CD4-positive, CD25-positive, alpha-beta regulatory T cell (primary cell): ENCODE data around the gene AIG1. TPM values are rescaled to one million over a fixed set of nuclear protein-coding genes. Genes with fewer than 3 reads are reported as not detected.

Experiments
- ATAC-seq, 2 donors: fragments of 150-1000 bp; cut with Tn5 transposase; one replicate each; pipeline ENCODE4 v1.10.0; 2021; ENCODE audit warnings: low read depth in 2 of 2, moderate number of reproducible peaks in 2 of 2, moderate library complexity in 1 of 2
- DNase-seq, 3 donors: peaks; one replicate each; pipeline versions ENCODE4 v3.0.0 to v3.0.0-alpha.2; 2012 to 2022; ENCODE audit warnings: mixed read lengths in 1 of 3
- H3K27ac ChIP-seq: one replicate; pipeline ENCODE4 v1.7.0; 2013; ENCODE audit warnings: mild to moderate bottlenecking, low read length; ENCODE audit not compliant: insufficient read depth, poor library complexity, severe bottlenecking
- H3K27me3 ChIP-seq: one replicate; pipeline ENCODE4 v1.7.0; 2013; ENCODE audit warnings: low read length; ENCODE audit not compliant: control insufficient read depth, insufficient read depth
- H3K36me3 ChIP-seq: one replicate; pipeline ENCODE4 v1.7.0; 2013; ENCODE audit warnings: mild to moderate bottlenecking, low read length, moderate library complexity; ENCODE audit not compliant: control insufficient read depth, insufficient read depth
- H3K4me1 ChIP-seq: 2 replicates; pipeline ENCODE4 v1.7.0; 2013; ENCODE audit warnings: mild to moderate bottlenecking, low read length; ENCODE audit not compliant: insufficient read depth, control insufficient read depth, poor library complexity, severe bottlenecking
- H3K4me3 ChIP-seq: one replicate; pipeline ENCODE4 v1.7.0; 2013; ENCODE audit warnings: low read depth, mild to moderate bottlenecking, low read length, moderate library complexity
- H3K9me3 ChIP-seq, 2 experiments: 1 replicate in 1 of 2; 2 replicates in 1 of 2; pipeline ENCODE4 v1.7.0; 2013; ENCODE audit warnings: low read length in 2 of 2, mild to moderate bottlenecking in 1 of 2, moderate library complexity in 1 of 2; ENCODE audit not compliant: control insufficient read depth in 2 of 2
- H3K27ac Mint-ChIP-seq, 3 donors: one replicate each; pipeline ENCODE4 v1.8.0; 2020 to 2022; ENCODE audit warnings: mild to moderate bottlenecking in 3 of 3, mixed read lengths in 3 of 3, moderate library complexity in 2 of 3
- H3K27me3 Mint-ChIP-seq: one replicate; pipeline ENCODE4 v1.8.0; 2022; ENCODE audit warnings: mild to moderate bottlenecking, mixed read lengths
- H3K36me3 Mint-ChIP-seq: one replicate; pipeline ENCODE4 v1.8.0; 2020; ENCODE audit warnings: mixed read lengths
- H3K4me1 Mint-ChIP-seq, 4 donors: one replicate each; pipeline ENCODE4 v1.8.0; 2020 to 2022; ENCODE audit warnings: mixed read lengths in 4 of 4, mild to moderate bottlenecking in 1 of 4
- H3K4me3 Mint-ChIP-seq, 4 donors: one replicate each; pipeline ENCODE4 v1.8.0; 2020 to 2022; ENCODE audit warnings: mild to moderate bottlenecking in 4 of 4, mixed read lengths in 4 of 4, moderate library complexity in 3 of 4
- H3K9me3 Mint-ChIP-seq, 7 donors: one replicate each; pipeline ENCODE4 v1.8.0; 2020 to 2022; ENCODE audit warnings: mixed read lengths in 7 of 7, mild to moderate bottlenecking in 3 of 7, moderate library complexity in 2 of 7
- polyA plus RNA-seq, 4 donors: library from polyadenylated mRNA; unstranded; fragments of 300-500 nt; fragmentation: Illumina TruSeq; gene quantifications; one replicate each; pipeline ENCODE4 v1.2.3, GENCODE V29; 2021
- total RNA-seq: library from RNA; stranded (reverse); gene quantifications from one replicate; pipeline ENCODE4 v1.2.3, GENCODE V29; 2022

AIG1 gene
- total and polyA plus RNA-seq, 5 donors from 2014 or later, result 4.2 to 19.6 (median 13.9) TPM

- H3K36me3 Mint-ChIP-seq, result peaks cover 45% of the 10 kb centered on the region
- no peak overlapping the region for H3K27ac Mint-ChIP-seq
- H3K27me3 Mint-ChIP-seq, result no peaks in the 10 kb centered on the region
- peaks cover 0 to 8% (median 2%) of the 10 kb centered on the region in 4 donors for H3K4me1 Mint-ChIP-seq
- H3K9me3 Mint-ChIP-seq, result peaks cover 2 to 22% (median 6%) of the 10 kb centered on the region in 7 donors
- no peak overlapping the region for H3K27ac ChIP-seq
- ATAC-seq (no peak), DNase-seq (no peak)
- H3K9me3 ChIP-seq, result peaks cover 5 to 14% of the 10 kb centered on the region in 2 experiments
- H3K4me1 ChIP-seq, result no peaks in the 10 kb centered on the region
- no peak overlapping the region for H3K4me3 ChIP-seq
- H3K36me3 ChIP-seq, result no peaks in the 10 kb centered on the region
- no peaks in the 10 kb centered on the region for H3K27me3 ChIP-seq
- no peak overlapping the region for H3K4me3 Mint-ChIP-seq
Observed at GRCh38 chr6:143179096-143179495, 118.4 kb downstream of the AIG1 start.

GRCh38 chr6:143179901-143180612 is 119.4 kb downstream of the AIG1 start:
- H3K4me1 Mint-ChIP-seq, result peaks cover 0 to 10% (median 0%) of the 10 kb centered on the region in 4 donors
- H3K4me3 Mint-ChIP-seq, result no peak overlapping the region
- H3K36me3 Mint-ChIP-seq, result peaks cover 46% of the 10 kb centered on the region
- Histone ChIP-seq H3K36me3 (no peaks in the 10 kb centered on the region), H3K4me3 (no peak overlapping the region), H3K4me1 (no peaks in the 10 kb centered on the region), H3K9me3 (peaks cover 2 to 8% of the 10 kb centered on the region in 2 experiments), H3K27me3 (no peaks in the 10 kb centered on the region), H3K27ac (no peak overlapping the region)
- H3K9me3 Mint-ChIP-seq, result peaks cover 1 to 15% (median 4%) of the 10 kb centered on the region in 7 donors
- H3K27ac Mint-ChIP-seq, result no peak overlapping the region
- no peak for DNase-seq
- no peak for ATAC-seq
- peaks cover 5% of the 10 kb centered on the region for H3K27me3 Mint-ChIP-seq

- Mint-ChIP-seq H3K27me3 (peaks cover 5% of the 10 kb centered on the region), H3K4me3 (no peak overlapping the region), H3K36me3 (peaks cover 46% of the 10 kb centered on the region), H3K9me3 (peaks cover 0 to 9% (median under 1%) of the 10 kb centered on the region in 7 donors), H3K4me1 (peaks cover 0 to 10% (median 0%) of the 10 kb centered on the region in 4 donors), H3K27ac (no peak overlapping the region)
- Histone ChIP-seq H3K4me3 (no peak overlapping the region), H3K27me3 (no peaks in the 10 kb centered on the region), H3K36me3 (no peaks in the 10 kb centered on the region), H3K9me3 (peaks cover 0 to 4% of the 10 kb centered on the region in 2 experiments), H3K27ac (no peak overlapping the region), H3K4me1 (no peaks in the 10 kb centered on the region)
- DNase-seq, result no peak
- ATAC-seq, result no peak
Observed at GRCh38 chr6:143180826-143181225, 120.1 kb downstream of the AIG1 start.

- Histone ChIP-seq H3K9me3 (no peaks in the 10 kb centered on the region), H3K36me3 (no peaks in the 10 kb centered on the region), H3K4me1 (no peaks in the 10 kb centered on the region), H3K4me3 (no peak overlapping the region), H3K27me3 (no peaks in the 10 kb centered on the region), H3K27ac (no peak overlapping the region)
- ATAC-seq, result no peak
- Mint-ChIP-seq H3K27me3 (peaks cover 5% of the 10 kb centered on the region), H3K36me3 (peaks cover 32% of the 10 kb centered on the region), H3K9me3 (peaks cover 0 to under 1% (median 0%) of the 10 kb centered on the region in 7 donors), H3K27ac (no peak overlapping the region), H3K4me3 (no peak overlapping the region), H3K4me1 (peaks cover 0 to 3% (median 0%) of the 10 kb centered on the region in 4 donors)
- no peak for DNase-seq
Observed at GRCh38 chr6:143183666-143184065, 123.0 kb downstream of the AIG1 start.

GRCh38 chr6:143185288-143185687 is 124.6 kb downstream of the AIG1 start:
- H3K4me3 Mint-ChIP-seq, result no peak overlapping the region
- ATAC-seq (no peak), DNase-seq (no peak)
- H3K9me3 Mint-ChIP-seq, result no peaks in the 10 kb centered on the region
- H3K36me3 Mint-ChIP-seq, result peaks cover 40% of the 10 kb centered on the region
- Histone ChIP-seq H3K36me3 (no peaks in the 10 kb centered on the region), H3K27me3 (no peaks in the 10 kb centered on the region), H3K4me3 (no peak overlapping the region), H3K4me1 (no peaks in the 10 kb centered on the region), H3K9me3 (no peaks in the 10 kb centered on the region), H3K27ac (no peak overlapping the region)
- H3K27ac Mint-ChIP-seq, result peak overlapping the region in 1 of 3 donors; percentile 39
- H3K4me1 Mint-ChIP-seq, result peaks cover 0 to 3% (median 0%) of the 10 kb centered on the region in 4 donors
- peaks cover 5% of the 10 kb centered on the region for H3K27me3 Mint-ChIP-seq

- no peak for ATAC-seq
Observed at GRCh38 chr6:143187238-143187923, 126.7 kb downstream of the AIG1 start.

GRCh38 chr6:143188292-143188691 is 127.6 kb downstream of the AIG1 start:
- no peak overlapping the region for H3K4me3 Mint-ChIP-seq

More at GRCh38 chr6:143187238-143187923, 126.7 kb downstream of the AIG1 start:
- H3K4me3 Mint-ChIP-seq, result no peak overlapping the region
- H3K4me1 ChIP-seq, result no peaks in the 10 kb centered on the region
- H3K9me3 ChIP-seq, result no peaks in the 10 kb centered on the region
- no peak for DNase-seq
- H3K4me3 ChIP-seq, result no peak overlapping the region
- no peak overlapping the region for H3K27ac ChIP-seq
- H3K36me3 Mint-ChIP-seq, result peaks cover 35% of the 10 kb centered on the region
- peaks cover 5% of the 10 kb centered on the region for H3K27me3 Mint-ChIP-seq
- peaks cover 0 to 3% (median 0%) of the 10 kb centered on the region in 4 donors for H3K4me1 Mint-ChIP-seq
- no peak overlapping the region for H3K27ac Mint-ChIP-seq
- H3K9me3 Mint-ChIP-seq, result no peaks in the 10 kb centered on the region
- no peaks in the 10 kb centered on the region for H3K27me3 ChIP-seq
- no peaks in the 10 kb centered on the region for H3K36me3 ChIP-seq

More at GRCh38 chr6:143188292-143188691, 127.6 kb downstream of the AIG1 start:
- no peak overlapping the region for H3K27ac ChIP-seq
- no peaks in the 10 kb centered on the region for H3K27me3 ChIP-seq
- H3K27ac Mint-ChIP-seq, result no peak overlapping the region
- DNase-seq, result no peak
- peaks cover 5% of the 10 kb centered on the region for H3K27me3 Mint-ChIP-seq
- no peaks in the 10 kb centered on the region for H3K9me3 Mint-ChIP-seq
- no peak for ATAC-seq
- H3K9me3 ChIP-seq, result no peaks in the 10 kb centered on the region
- H3K4me3 ChIP-seq, result no peak overlapping the region
- H3K4me1 Mint-ChIP-seq, result peaks cover 0 to 3% (median 0%) of the 10 kb centered on the region in 4 donors
- peaks cover 29% of the 10 kb centered on the region for H3K36me3 Mint-ChIP-seq
- no peaks in the 10 kb centered on the region for H3K4me1 ChIP-seq
- no peaks in the 10 kb centered on the region for H3K36me3 ChIP-seq
